K562 (cell line): ENCODE results near the gene RERE.

ENCODE experiments used
- BCOR ChIP-seq: fragments of 450-650 bp; IDR thresholded peaks from 2 replicates; pipeline ENCODE4 v1.6.1; 2016
- HDAC8 ChIP-seq: fragments of 450-650 bp; IDR thresholded peaks from 2 replicates; pipeline ENCODE4 v1.6.1; 2016; ENCODE audit warnings: mild to moderate bottlenecking, missing genetic modification characterization, moderate library complexity, missing compliant biosample characterization
- IRF2 ChIP-seq: sonication (generic); formaldehyde crosslinking; IDR thresholded peaks from 2 replicates; pipeline ENCODE4 v1.8.1; 2022; ENCODE audit warnings: mild to moderate bottlenecking, missing genetic modification reagents
- MTF1 ChIP-seq: fragments of 250-450 bp; sonication (Bioruptor Pico); IDR thresholded peaks from 2 replicates; pipeline ENCODE4 v1.9.0; 2021; ENCODE audit warnings: moderate library complexity, mild to moderate bottlenecking, inconsistent platforms, borderline replicate concordance
- MXI1 ChIP-seq: IDR thresholded peaks from 2 replicates; pipeline ENCODE4 v1.6.1; 2011; ENCODE audit warnings: low read depth, mild to moderate bottlenecking, improper control_type of control experiment, low read length
- NCOR1 ChIP-seq: fragments of 450-650 bp; IDR thresholded peaks from 2 replicates; pipeline ENCODE4 v1.6.1; 2016; ENCODE audit warnings: mild to moderate bottlenecking, moderate library complexity

DNA sequence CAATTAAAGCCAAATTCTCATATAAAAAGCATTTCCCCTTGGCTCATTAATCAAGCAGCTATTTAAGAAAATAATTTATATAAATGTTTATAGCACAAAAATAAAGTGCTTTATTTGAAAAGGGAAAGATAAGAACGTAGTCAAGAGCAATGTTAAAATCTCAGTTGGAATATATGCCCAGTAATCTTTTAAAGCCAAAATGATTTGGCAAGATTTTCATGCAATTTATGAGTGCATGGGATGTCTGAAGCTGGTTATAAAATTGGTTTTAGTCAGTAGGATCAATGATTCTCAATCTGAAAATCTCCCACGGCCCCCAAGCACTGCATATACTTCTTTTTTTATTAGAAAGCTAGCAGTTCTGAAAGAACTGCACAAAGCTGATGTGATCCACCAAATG, 188.8 kb downstream of the RERE start:
- no peak for TF ChIP-seq IRF2 (CRISPR knock-in tag)
- no peak for TF ChIP-seq NCOR1
- no peak for TF ChIP-seq BCOR
- no peak for TF ChIP-seq HDAC8 (tag)
- no peak for TF ChIP-seq MTF1 (CRISPR knock-in tag)
- TF ChIP-seq MXI1 = no peak
